ENCODE data around the gene RSRP1.

Gene RSRP1

GRCh38 chr1:25193229-25193628 is 54.0 kb downstream of the RSRP1 start:
- no peak for DNase-seq (ENCODE audit: extremely low read depth, low read depth)
- TF ChIP-seq CTCF (IDR thresholded peaks at IDR 0.05; ENCODE audit: low read depth, low read length), result no peak
